HG03108 (cell line): ENCODE data around the gene EPB41L1.

Experiments used
- ATAC-seq: cut with Tn5 transposase; IDR thresholded peaks from one replicate; pipeline ENCODE4 v1.9.1; 2021; ENCODE audit warnings: moderate library complexity; ENCODE audit not compliant: unreplicated experiment

The EPB41L1 gene

DNA sequence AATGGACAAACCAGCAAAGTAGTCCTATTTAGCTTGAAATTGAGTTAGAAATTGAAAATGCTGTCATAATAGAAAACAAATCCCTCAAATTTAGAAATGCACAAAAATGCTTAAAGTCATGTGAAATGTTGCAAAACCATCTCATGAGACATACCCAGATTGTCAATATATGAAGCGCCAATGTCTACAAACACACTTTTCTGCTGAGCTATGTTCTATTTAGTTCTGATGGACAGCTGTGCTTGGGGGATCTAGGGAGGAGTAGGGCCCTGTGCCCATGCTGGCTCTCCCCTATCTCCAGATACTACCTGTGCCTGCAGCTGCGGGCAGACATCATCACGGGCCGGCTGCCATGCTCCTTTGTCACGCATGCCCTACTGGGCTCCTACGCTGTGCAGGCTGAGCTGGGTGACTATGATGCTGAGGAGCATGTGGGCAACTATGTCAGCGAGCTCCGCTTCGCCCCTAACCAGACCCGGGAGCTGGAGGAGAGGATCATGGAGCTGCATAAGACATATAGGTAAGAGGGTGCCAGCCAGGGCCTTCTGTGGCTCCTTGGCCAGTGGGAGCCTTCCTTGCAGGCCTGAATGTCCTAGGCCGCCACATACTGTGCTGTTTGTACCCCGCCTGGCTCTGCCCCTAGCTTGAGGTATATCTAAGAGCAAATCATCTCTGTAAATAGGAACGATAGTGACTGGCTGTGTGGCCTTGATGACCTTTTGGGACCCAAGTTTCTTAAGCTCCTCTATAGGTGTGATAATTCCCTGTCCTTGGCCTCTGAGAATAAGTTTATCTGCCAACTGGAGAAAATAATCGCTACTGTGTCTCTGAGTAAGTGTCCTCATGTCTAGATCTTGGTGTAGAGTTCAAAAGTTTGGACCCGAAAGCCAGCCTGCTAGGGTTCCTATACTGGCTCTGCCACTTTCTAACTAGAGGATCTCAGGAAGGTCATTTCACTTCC lies 30.6 kb downstream of the EPB41L1 start:
- no peak for ATAC-seq

DNA sequence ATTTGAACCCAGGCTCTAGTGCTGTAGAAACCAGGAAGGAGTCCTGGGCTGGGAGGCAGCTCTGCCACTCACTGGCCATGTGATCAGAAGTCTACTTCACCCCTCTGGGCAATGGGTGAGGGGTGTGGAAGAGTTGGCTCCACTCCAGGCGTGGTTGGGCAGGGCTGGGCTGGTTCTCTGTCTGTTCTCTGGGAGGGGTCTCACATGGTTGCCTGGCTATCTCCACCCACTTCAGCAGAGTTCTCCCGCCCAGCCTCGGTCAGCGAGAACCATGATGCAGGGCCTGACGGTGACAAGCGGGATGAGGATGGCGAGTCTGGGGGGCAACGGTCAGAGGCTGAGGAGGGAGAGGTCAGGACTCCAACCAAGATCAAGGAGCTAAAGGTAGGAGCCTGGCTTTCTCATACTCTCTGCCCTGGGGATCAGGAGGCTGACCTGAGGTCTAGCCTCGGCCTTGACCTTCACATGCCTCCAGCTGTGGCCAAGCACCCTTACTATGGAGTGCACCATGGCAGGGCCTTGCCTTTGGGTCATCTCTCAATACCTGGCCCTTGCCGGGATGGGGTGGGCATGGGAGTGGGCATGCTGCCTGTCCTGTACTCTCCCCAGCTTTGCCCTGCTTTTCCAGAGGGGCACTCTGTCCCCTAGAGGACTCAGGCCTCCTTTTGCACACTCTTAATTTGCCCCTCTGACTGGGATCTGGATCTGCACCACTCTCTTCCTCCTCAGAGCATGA lies 39.6 kb downstream of the EPB41L1 start:
- ATAC-seq = no peak

GRCh38 chr20:36196676-36197075 lies 42.1 kb downstream of the EPB41L1 start:
- ATAC-seq = no peak

DNA sequence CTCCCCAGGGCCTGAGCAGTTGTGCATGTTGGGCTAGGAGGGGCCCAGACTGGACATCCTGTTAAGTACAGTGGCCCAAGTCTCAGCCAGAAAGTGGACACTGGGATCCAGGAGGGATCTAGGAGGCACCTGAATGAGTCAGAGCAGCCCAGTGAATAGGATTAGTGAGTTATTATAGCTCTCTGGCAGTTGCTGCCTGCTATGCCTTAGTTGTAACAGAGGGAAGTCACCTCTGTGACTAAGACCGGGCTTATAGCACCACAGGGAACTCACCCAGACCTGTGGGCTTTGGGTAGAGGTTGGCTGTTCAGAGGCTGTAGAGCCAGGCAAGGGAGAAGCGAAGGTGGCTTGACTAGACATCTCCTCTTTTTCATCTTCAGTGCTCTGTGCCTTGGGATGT lies 42.7 kb downstream of the EPB41L1 start:
- ATAC-seq = no peak

GRCh38 chr20:36199345-36200257 lies 45.1 kb downstream of the EPB41L1 start:
- no peak for ATAC-seq

DNA sequence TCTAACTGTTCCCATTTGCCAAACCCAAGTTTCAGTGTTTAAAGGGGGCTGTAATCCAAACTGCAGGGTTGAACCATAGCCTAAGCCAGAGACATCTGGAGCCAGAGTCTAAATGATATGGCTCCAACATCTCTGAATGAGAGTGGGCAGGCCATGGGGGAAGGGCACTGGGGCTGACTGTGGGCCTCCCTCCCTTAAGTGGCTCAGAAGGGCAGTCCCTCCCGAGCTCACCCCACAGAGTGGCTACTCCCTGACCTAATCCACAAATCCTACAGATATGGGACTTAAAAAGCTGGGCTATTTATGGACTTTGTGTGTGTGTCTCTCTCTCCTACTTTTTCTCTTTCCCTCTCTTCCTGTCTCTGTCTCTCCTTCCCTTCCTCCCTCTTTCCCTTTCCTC lies 45.9 kb downstream of the EPB41L1 start:
- ATAC-seq = no peak

GRCh38 chr20:36201198-36201597 lies 46.7 kb downstream of the EPB41L1 start:
- ATAC-seq = no peak

- ATAC-seq = no peak
Measured at GRCh38 chr20:36202891-36203338, 48.4 kb downstream of the EPB41L1 start.

DNA sequence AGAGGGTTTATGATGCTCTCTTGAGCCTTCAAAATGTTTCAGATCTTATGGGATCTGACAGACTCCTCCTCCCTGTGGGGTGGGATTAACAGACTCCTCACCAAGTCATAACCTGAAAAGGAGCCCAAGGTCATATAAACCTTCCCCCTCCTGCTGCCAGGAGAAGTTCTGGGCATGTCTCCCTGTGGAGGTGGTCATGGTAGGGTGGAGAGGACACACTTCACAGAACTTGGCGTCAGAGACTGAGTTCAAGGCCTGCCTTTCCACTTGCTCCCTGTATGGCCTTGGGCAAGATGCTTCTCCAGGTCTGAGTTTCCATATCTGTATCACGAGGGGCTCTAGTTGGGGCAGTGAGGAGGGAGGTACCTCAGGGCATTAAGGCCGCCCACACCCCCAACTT lies 49.3 kb downstream of the EPB41L1 start:
- no peak for ATAC-seq

- ATAC-seq = no peak
Measured at GRCh38 chr20:36205026-36205425, 50.5 kb downstream of the EPB41L1 start.

- no peak for ATAC-seq
Measured at GRCh38 chr20:36206068-36206467, 51.5 kb downstream of the EPB41L1 start.

DNA sequence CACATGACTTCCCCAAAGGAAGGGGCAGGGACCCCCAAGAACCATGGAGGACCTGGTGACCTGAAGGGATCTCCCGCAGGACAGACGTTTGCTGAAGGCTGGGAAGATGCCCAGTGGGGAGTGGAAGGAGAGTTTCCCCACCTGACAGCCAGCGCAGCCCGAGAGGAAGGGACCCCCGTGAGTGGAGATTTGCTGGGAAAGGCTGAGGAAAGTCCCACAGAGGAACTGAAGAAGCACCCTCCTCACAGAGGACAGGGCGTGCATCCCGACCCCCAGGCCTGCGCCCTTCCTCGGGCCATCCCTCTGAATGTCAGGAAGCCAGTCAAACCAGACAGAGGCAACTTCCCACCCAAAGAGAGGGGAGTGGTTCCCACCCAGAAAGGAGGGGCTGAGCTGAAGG lies 52.1 kb downstream of the EPB41L1 start:
- ATAC-seq = no peak

DNA sequence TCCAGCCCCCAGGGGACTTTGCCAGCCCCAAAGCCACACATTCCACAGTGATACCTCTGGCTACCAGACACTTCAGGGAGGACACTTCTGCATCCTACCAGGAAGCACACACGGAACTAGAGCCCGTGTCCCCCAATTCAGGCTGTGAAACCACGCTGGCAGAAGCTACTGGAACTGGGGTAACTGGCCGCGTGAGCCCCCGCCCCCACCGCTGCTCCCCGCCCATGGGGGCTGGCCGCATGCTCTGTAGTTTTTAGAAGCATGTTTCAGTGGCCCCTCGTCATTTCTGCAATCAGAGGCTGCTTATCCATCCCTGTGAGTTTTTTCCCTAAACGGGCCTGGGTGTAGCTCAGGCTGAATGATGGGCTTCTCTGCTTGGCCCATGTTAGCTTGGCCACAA lies 53.1 kb downstream of the EPB41L1 start:
- no peak for ATAC-seq

DNA sequence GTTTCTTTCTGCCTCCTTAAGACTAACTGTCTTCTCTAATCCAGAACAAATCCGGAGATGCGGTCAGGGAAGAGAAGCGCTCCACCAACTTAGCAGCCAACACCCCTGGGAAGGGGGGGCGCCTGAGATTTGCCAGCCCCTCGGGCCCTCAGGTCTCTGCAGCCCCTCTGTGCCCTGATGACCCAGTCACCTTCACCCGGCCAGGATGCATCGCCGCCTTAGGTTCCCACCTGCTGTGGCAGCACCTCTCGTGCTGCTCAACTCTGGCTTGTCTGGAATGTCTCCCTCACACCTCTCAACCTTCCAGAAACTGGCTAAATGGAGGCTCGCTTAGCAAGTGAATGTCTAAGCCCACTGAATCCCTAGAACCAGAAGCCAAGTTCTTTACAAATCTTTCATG lies 53.7 kb downstream of the EPB41L1 start:
- ATAC-seq = no peak

- no peak for ATAC-seq
Measured at GRCh38 chr20:36210436-36211021, 56.0 kb downstream of the EPB41L1 start.

DNA sequence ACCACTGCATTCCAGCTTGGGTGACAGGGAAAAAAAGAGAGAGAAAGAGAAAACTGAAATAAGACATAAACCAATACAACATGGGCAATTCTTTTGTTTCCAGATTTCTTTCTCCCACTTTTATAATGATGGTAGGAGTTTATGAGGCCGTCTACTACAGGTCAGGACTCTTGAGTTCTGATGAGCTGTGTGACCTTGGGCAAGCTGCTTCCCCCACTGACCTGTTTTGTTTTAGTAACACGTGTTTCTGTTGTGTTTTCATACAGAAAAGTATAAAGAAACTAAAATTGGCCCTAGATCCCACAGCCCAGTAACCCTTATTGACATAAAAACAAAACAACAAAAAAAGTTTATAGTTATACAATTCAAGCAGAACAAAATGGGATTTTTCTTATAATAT lies 58.8 kb downstream of the EPB41L1 start:
- ATAC-seq = no peak

DNA sequence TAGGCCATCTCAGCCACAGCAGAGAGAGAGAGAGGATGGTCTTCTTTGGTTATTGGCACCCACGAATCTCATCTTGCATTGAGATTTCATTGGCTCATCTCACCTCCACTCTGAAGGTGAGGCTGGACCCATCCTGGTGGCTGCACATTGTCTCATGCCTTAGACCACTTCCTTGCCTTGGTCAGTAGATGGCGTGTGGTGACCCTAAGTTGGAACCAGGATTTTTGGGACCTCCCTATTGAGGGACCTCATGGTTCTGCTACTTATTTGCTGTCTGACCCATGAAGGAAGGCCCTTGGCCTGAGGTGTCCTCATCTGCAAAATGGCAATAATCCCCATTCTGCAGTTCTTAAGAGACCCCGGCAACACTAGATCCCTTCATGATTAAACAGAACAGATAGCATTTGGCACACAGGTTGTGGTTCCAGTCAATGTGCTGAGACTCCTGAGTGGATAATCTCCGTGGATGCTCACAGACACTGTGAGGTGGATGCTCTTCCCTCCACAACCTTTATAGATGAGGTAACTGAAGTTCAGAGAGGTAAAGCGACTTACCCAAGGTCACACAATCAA lies 60.2 kb downstream of the EPB41L1 start:
- ATAC-seq = no peak

- no peak for ATAC-seq
Measured at GRCh38 chr20:36215778-36216177, 61.2 kb downstream of the EPB41L1 start.

DNA sequence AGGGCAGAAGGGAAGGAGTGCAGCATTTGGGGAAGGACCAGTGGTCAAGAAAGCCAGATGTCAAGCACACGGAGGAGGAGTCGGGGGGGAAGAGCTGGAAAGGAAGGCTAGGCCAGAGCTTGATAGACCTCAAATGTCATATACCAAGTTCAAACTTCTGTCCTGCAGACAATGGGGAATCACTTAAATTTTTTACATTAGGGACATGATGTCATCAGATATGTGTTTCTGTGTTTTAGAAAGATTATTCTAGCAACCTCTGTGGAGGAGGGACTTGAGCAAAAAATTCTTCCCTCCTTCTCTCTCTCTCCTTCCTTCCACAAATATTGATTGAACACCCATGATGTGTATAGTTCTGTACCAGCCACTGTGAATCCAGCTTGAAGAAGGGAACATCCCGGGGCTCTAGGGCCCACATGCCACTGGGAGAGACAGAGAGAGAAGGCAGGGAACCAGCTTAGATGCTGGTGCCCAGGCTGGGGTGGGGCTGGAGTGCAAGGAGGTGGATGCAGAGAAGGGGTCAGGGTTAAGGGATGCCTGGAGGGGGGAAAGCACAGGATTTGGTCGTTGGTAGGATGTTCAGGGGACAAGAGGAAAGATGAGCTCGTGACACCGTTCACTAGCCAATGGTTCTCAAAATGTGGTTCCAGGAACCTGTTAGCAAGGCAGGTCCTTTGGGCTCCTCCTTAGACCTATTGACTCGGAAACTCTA lies 61.9 kb downstream of the EPB41L1 start:
- no peak for ATAC-seq

GRCh38 chr20:36217226-36217625 lies 62.7 kb downstream of the EPB41L1 start:
- no peak for ATAC-seq
